ENCODE results near the gene CACNA1S. TPM values are rescaled to one million over a fixed set of nuclear protein-coding genes. Genes with fewer than 3 reads are reported as not detected.

The CACNA1S gene
- total and polyA plus RNA-seq, 2 of the 13 experiments (the other 11 are each of a cell fraction or from before 2014, with no cell fraction given), result not detected

- Histone ChIP-seq H3K27me3 (ENCODE audit: control insufficient read depth in 1 of 2, insufficient read depth in 2 of 2, low read length in 2 of 2) (peaks cover 3 to 68% of the 10 kb centered on the region in 2 experiments; a peak in 3 of 5 replicates), H3K36me3 (replicated peaks in 1 of 2; ENCODE audit: control insufficient read depth in 1 of 2, insufficient read depth in 2 of 2, low read length in 2 of 2) (no peaks in the 10 kb centered on the region), H3K79me2 (ENCODE audit: insufficient read depth, low read length) (no peaks in the 10 kb centered on the region), H4K20me1 (ENCODE audit: insufficient read depth, low read length) (no peaks in the 10 kb centered on the region), H3K4me3 (replicated peaks in 1 of 3; ENCODE audit: insufficient read depth in 1 of 3, low read depth in 2 of 3, low read length in 3 of 3) (no peak overlapping the region), H3K9ac (ENCODE audit: insufficient read depth, low read depth, low read length) (no peak overlapping the region), H3K27ac (ENCODE audit: extremely low read length, insufficient read depth, low read length) (no peak overlapping the region), H3K9me3 (ENCODE audit: low read length) (no peaks in the 10 kb centered on the region), H3K4me2 (ENCODE audit: low read depth, low read length) (no peak overlapping the region), H2AFZ (ENCODE audit: low read length) (no peak overlapping the region), H3K4me1 (ENCODE audit: insufficient read depth, low read length) (no peaks in the 10 kb centered on the region)
- 5% methylated on average over 5 of the region's 5 CpGs for WGBS (ENCODE audit: low lambda C conversion rate)
- ATAC-seq, result no peak
- no peak for DNase-seq (ENCODE audit: low spot score)
- POLR2A ChIA-PET, result no interaction called here
- BruUV-seq (replicated peaks), result no TSS peak
- in situ Hi-C loops (cut with HindIII; ENCODE audit: extremely low pct_ligation_motif_present, low pct_unique_long_range_greater_than_20kb) (no loop called here), intact Hi-C loops (cut with micrococcal nuclease; ENCODE audit: unreplicated experiment) (no loop called here)
- CTCF ChIA-PET (ENCODE audit: low intra/inter-chr PET ratio, low total read pairs), result no interaction called here
- TF ChIP-seq BORCS8-MEF2B (CRISPR knock-in tag; IDR thresholded peaks at IDR 0.05), result no peak
- TF ChIP-seq CREB3 (CRISPR knock-in tag; IDR thresholded peaks at IDR 0.05), result no peak
- no peak for TF ChIP-seq AFF4 (CRISPR knock-in tag; IDR thresholded peaks at IDR 0.05)
- TF ChIP-seq ZNF615 (CRISPR knock-in tag; IDR thresholded peaks at IDR 0.05; ENCODE audit: borderline replicate concordance), result no peak
- no peak for TF ChIP-seq CCAR2 (optimal IDR thresholded peaks at IDR 0.05; ENCODE audit: low read depth, low read length)
- no peak for TF ChIP-seq PREB (CRISPR knock-in tag; IDR thresholded peaks at IDR 0.05)
- no peak for TF ChIP-seq ATM (IDR thresholded peaks at IDR 0.05; ENCODE audit: borderline replicate concordance)
- TF ChIP-seq SIN3A (IDR thresholded peaks at IDR 0.05; ENCODE audit: borderline replicate concordance, low read depth, low read length), result no peak
- no peak for TF ChIP-seq ZNF567 (CRISPR knock-in tag; IDR thresholded peaks at IDR 0.05; ENCODE audit: borderline replicate concordance)
- TF ChIP-seq REXO4 (CRISPR knock-in tag; IDR thresholded peaks at IDR 0.05; ENCODE audit: borderline replicate concordance), result no peak
- no peak for TF ChIP-seq ZNF329 (CRISPR knock-in tag; IDR thresholded peaks at IDR 0.05; ENCODE audit: low read depth)
- no peak for TF ChIP-seq TRIM22 (IDR thresholded peaks at IDR 0.05)
- no peak for FAIRE-seq
These were observed 13.1 kb downstream of the CACNA1S start for GRCh38 chr1:201098992-201099677.
